ENCODE results near the gene ALAS1.
A peak's percentile ranks its signal among the peaks of the same experiment; 100 is the strongest.

ALAS1 gene

GRCh38 chr3:52191663-52192062 is 6.3 kb upstream of the ALAS1 start:
- Histone ChIP-seq H3K4me3 (ENCODE audit: low read depth in 1 of 2, low read length in 1 of 2) (no peak overlapping the region), H3K4me1 (ENCODE audit: control insufficient read depth in 1 of 2, insufficient read depth in 1 of 2, low read depth in 1 of 2, low read length in 1 of 2) (peaks cover 41 to 46% of the 10 kb centered on the region in 2 experiments), H3K36me3 (no peaks in the 10 kb centered on the region), H3K9me3 (no peaks in the 10 kb centered on the region), H3K27ac (no peak overlapping the region), H3K27me3 (no peaks in the 10 kb centered on the region)
- no peak for TF ChIP-seq CTCF (IDR thresholded peaks at IDR 0.05)

- no peak overlapping the region for H3K4me3 ChIP-seq (ENCODE audit: low read depth in 1 of 2, low read length in 1 of 2)
- no peak overlapping the region for H3K27ac ChIP-seq
- H3K9me3 ChIP-seq, result no peaks in the 10 kb centered on the region
- TF ChIP-seq CTCF (IDR thresholded peaks at IDR 0.05), result no peak
- no peaks in the 10 kb centered on the region for H3K36me3 ChIP-seq
- no peaks in the 10 kb centered on the region for H3K27me3 ChIP-seq
- peaks cover 51 to 52% of the 10 kb centered on the region in 2 experiments for H3K4me1 ChIP-seq (ENCODE audit: control insufficient read depth in 1 of 2, insufficient read depth in 1 of 2, low read depth in 1 of 2, low read length in 1 of 2)
Measured at GRCh38 chr3:52193065-52193464, 4.9 kb upstream of the ALAS1 start.

GRCh38 chr3:52194485-52195290 is 3.3 kb upstream of the ALAS1 start:
- Histone ChIP-seq H3K4me3 (ENCODE audit: low read depth in 1 of 2, low read length in 1 of 2) (no peak overlapping the region), H3K4me1 (ENCODE audit: control insufficient read depth in 1 of 2, insufficient read depth in 1 of 2, low read depth in 1 of 2, low read length in 1 of 2) (peaks cover 48 to 49% of the 10 kb centered on the region in 2 experiments), H3K27me3 (no peaks in the 10 kb centered on the region), H3K36me3 (peaks cover 4% of the 10 kb centered on the region), H3K9me3 (no peaks in the 10 kb centered on the region), H3K27ac (no peak overlapping the region)
- TF ChIP-seq CTCF (IDR thresholded peaks at IDR 0.05), result no peak

GRCh38 chr3:52195291-52195597 is 2.7 kb upstream of the ALAS1 start:
- H3K27ac ChIP-seq, result peak overlapping the region; percentile 89
- H3K9me3 ChIP-seq, result no peaks in the 10 kb centered on the region
- peaks cover 9% of the 10 kb centered on the region for H3K36me3 ChIP-seq
- no peaks in the 10 kb centered on the region for H3K27me3 ChIP-seq
- TF ChIP-seq CTCF (IDR thresholded peaks at IDR 0.05), result no peak
- H3K4me1 ChIP-seq (ENCODE audit: control insufficient read depth in 1 of 2, insufficient read depth in 1 of 2, low read depth in 1 of 2, low read length in 1 of 2), result peaks cover 49% of the 10 kb centered on the region in 2 experiments
- no peak overlapping the region for H3K4me3 ChIP-seq (ENCODE audit: low read depth in 1 of 2, low read length in 1 of 2)

GRCh38 chr3:52195823-52196331 is 2.1 kb upstream of the ALAS1 start:
- peak overlapping the region; percentile 89 for H3K27ac ChIP-seq
- no peak for TF ChIP-seq CTCF (IDR thresholded peaks at IDR 0.05)

More at GRCh38 chr3:52195823-52196331, 2.1 kb upstream of the ALAS1 start:
- Histone ChIP-seq H3K4me3 (ENCODE audit: low read depth in 1 of 2, low read length in 1 of 2) (no peak overlapping the region), H3K4me1 (ENCODE audit: control insufficient read depth in 1 of 2, insufficient read depth in 1 of 2, low read depth in 1 of 2, low read length in 1 of 2) (peaks cover 49 to 52% of the 10 kb centered on the region in 2 experiments), H3K9me3 (no peaks in the 10 kb centered on the region), H3K27me3 (no peaks in the 10 kb centered on the region), H3K36me3 (peaks cover 12% of the 10 kb centered on the region)
